HepG2 (cell line): ENCODE results near the gene HYOU1. TPM values are rescaled to one million over a fixed set of nuclear protein-coding genes. Genes with fewer than 3 reads are reported as not detected.

ENCODE experiments used
- CEBPB ChIP-seq: IDR thresholded peaks from 2 replicates; pipeline ENCODE4 v1.6.1; 2011; ENCODE audit warnings: low read depth, low read length, improper control_type of control experiment, borderline replicate concordance
- EHMT2 ChIP-seq: fragments of 200-600 bp; sonication (generic); IDR thresholded peaks from 2 replicates; pipeline ENCODE4 v1.7.0; 2017; ENCODE audit warnings: antibody characterized with exemption, low read depth, low read length, borderline replicate concordance
- JARID2 ChIP-seq: sonication (generic); formaldehyde crosslinking; IDR thresholded peaks from 2 replicates; pipeline ENCODE4 v1.8.1; 2023; ENCODE audit warnings: missing genetic modification reagents, inconsistent platforms; ENCODE audit not compliant: insufficient replicate concordance
- KLF12 ChIP-seq: sonication (generic); formaldehyde crosslinking; IDR thresholded peaks from 2 replicates; pipeline ENCODE4 v1.4.0; 2020; ENCODE audit warnings: missing genetic modification reagents, borderline replicate concordance
- NR2C2 ChIP-seq: sonication (generic); formaldehyde crosslinking; IDR thresholded peaks from 2 replicates; pipeline ENCODE4 v1.4.0; 2020; ENCODE audit warnings: missing genetic modification reagents, mild to moderate bottlenecking, moderate library complexity, borderline replicate concordance
- PHF8 ChIP-seq: sonication (generic); formaldehyde crosslinking; IDR thresholded peaks from 2 replicates; pipeline ENCODE4 v1.5.0; 2020; ENCODE audit warnings: missing genetic modification reagents
- PLRG1 ChIP-seq: fragments of 450-650 bp; conservative IDR thresholded peaks from 2 replicates; pipeline ENCODE4 v1.6.1; 2016
- RFX3 ChIP-seq: IDR thresholded peaks from 2 replicates; pipeline ENCODE4 v1.6.1; 2016; ENCODE audit warnings: missing biosample characterization, missing genetic modification reagents
- SATB2 ChIP-seq: sonication (generic); formaldehyde crosslinking; IDR thresholded peaks from 2 replicates; pipeline ENCODE4 v1.5.0; 2020; ENCODE audit warnings: missing genetic modification reagents
- TBX2 ChIP-seq: sonication (generic); formaldehyde crosslinking; IDR thresholded peaks from 2 replicates; pipeline ENCODE4 v1.5.0; 2020; ENCODE audit warnings: missing genetic modification reagents, mild to moderate bottlenecking, borderline replicate concordance
- TCF7L2 ChIP-seq: IDR thresholded peaks from 2 replicates; pipeline ENCODE4 v1.6.1; 2011; ENCODE audit warnings: mild to moderate bottlenecking, low read depth, low read length, moderate library complexity
- TOE1 ChIP-seq: sonication (generic); formaldehyde crosslinking; IDR thresholded peaks from 2 replicates; pipeline ENCODE4 v1.4.0; 2020; ENCODE audit warnings: mild to moderate bottlenecking, missing genetic modification reagents
- ZNF558 ChIP-seq: sonication (generic); formaldehyde crosslinking; IDR thresholded peaks from 2 replicates; pipeline ENCODE4 v1.9.0; 2022; ENCODE audit warnings: mild to moderate bottlenecking, missing genetic modification reagents, borderline replicate concordance
- ZNF782 ChIP-seq: sonication (generic); formaldehyde crosslinking; IDR thresholded peaks from 2 replicates; pipeline ENCODE4 v1.4.0; 2020; ENCODE audit warnings: missing genetic modification reagents, mild to moderate bottlenecking, borderline replicate concordance
- ZNF891 ChIP-seq: sonication (generic); formaldehyde crosslinking; IDR thresholded peaks from 2 replicates; pipeline ENCODE4 v1.5.0; 2020; ENCODE audit warnings: mild to moderate bottlenecking, missing genetic modification reagents
- polyA plus RNA-seq, 8 experiments: library from polyadenylated mRNA; depleted of rRNA in 3 of 8; stranded (reverse) in 7 of 8; unstranded in 1 of 8; fragments of >200 nt; fragmentation: Illumina TruSeq in 4 of 8; extraction: Trizol in 4 of 8; gene quantifications; 2 replicates each; pipeline versions ENCODE4 v1.2.1 to v1.2.3, GENCODE V29; 2011 to 2016; ENCODE audit warnings: low read depth in 4 of 8, missing spikeins in 1 of 8, mixed read lengths in 1 of 8; ENCODE audit not compliant: insufficient read depth in 1 of 8
- total RNA-seq, 5 experiments: library from RNA; depleted of rRNA; stranded (reverse); fragments of >200 nt; fragmentation: Illumina TruSeq; extraction: Trizol; gene quantifications; 2 replicates each; pipeline ENCODE4 v1.2.3, GENCODE V29; 2016; ENCODE audit warnings: low read depth in 1 of 5
- TF ChIP-seq, protein P1 (sequence below): sonication (generic); formaldehyde crosslinking; IDR thresholded peaks from 2 replicates; pipeline ENCODE4 v1.4.0; 2020; ENCODE audit warnings: missing genetic modification reagents
- TF ChIP-seq, protein P2 (sequence below): IDR thresholded peaks from 2 replicates; pipeline ENCODE4 v1.6.1; 2018; ENCODE audit warnings: missing genetic modification reagents, mild to moderate bottlenecking, missing compliant biosample characterization
- TF ChIP-seq, protein P3 (sequence below): IDR thresholded peaks from 2 replicates; pipeline ENCODE4 v1.6.1; 2016; ENCODE audit warnings: low read depth, control low read depth
- TF ChIP-seq, protein P4 (sequence below): sonication (generic); formaldehyde crosslinking; IDR thresholded peaks from 2 replicates; pipeline ENCODE4 v1.4.0; 2020; ENCODE audit warnings: mild to moderate bottlenecking, missing genetic modification reagents
- TF ChIP-seq, protein P5 (sequence below): sonication (generic); formaldehyde crosslinking; IDR thresholded peaks from 2 replicates; pipeline ENCODE4 v1.5.0; 2020; ENCODE audit warnings: mild to moderate bottlenecking, missing genetic modification reagents

Gene HYOU1
- total and polyA plus RNA-seq, 2 of the 13 experiments (the other 11 are each of a cell fraction or from before 2014, with no cell fraction given): 127 to 155 TPM

DNA sequence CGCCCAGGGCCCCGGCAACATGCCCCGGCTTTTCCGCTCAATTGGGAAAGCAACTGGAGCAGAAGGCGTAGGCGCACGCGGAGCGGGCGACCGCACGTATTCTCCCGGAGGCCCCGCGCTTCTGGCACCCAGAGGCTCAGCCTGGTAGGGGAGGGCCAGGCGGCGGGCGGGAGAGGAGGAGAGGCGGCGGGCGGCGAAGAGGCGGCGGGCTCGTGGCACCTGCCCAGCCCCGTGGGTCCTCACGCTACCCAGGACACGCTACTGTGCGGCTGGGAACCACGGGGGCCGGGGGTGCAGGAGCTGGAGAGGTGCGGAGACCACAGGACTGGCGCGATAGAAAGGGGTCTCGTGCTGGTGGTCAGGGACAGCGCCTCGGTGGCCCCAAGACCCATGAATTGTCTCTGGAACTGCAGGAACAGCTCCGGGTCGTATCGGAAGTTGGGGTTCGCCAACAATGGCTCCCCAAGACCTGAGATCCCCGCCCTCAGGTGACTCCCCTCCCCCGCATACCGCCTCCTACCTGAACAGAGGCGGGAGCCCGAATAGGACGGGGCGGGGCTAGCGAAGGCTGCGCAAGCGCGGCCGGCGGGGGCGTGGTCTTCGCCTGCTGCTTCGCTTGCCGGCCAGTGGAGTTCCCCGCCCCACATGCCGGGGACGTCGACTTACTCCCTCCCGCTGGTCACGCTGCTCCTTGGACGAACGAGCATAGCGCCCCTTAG lies 26.5 kb downstream of the HYOU1 start, which contains the start of gene SLC37A4 (continued):
- TF ChIP-seq, protein P1, sequence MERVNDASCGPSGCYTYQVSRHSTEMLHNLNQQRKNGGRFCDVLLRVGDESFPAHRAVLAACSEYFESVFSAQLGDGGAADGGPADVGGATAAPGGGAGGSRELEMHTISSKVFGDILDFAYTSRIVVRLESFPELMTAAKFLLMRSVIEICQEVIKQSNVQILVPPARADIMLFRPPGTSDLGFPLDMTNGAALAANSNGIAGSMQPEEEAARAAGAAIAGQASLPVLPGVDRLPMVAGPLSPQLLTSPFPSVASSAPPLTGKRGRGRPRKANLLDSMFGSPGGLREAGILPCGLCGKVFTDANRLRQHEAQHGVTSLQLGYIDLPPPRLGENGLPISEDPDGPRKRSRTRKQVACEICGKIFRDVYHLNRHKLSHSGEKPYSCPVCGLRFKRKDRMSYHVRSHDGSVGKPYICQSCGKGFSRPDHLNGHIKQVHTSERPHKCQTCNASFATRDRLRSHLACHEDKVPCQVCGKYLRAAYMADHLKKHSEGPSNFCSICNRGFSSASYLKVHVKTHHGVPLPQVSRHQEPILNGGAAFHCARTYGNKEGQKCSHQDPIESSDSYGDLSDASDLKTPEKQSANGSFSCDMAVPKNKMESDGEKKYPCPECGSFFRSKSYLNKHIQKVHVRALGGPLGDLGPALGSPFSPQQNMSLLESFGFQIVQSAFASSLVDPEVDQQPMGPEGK (CRISPR knock-in tag): peak; percentile 73
- no peak for TF ChIP-seq PLRG1
- TF ChIP-seq RFX3 (CRISPR knock-in tag): no peak
- TF ChIP-seq EHMT2: no peak
- TF ChIP-seq ZNF782 (CRISPR knock-in tag): 0 out of 2 replicates have a peak, but pooled peaks have one; percentile 48
- 0 out of 2 replicates have a peak, but pooled peaks have one; percentile 76 for TF ChIP-seq KLF12 (CRISPR knock-in tag)
- TF ChIP-seq ZNF891 (CRISPR knock-in tag): no peak
- peak; percentile 62; the same call in 1 of the 2 replicates for TF ChIP-seq SATB2 (CRISPR knock-in tag)
- TF ChIP-seq, protein P2, sequence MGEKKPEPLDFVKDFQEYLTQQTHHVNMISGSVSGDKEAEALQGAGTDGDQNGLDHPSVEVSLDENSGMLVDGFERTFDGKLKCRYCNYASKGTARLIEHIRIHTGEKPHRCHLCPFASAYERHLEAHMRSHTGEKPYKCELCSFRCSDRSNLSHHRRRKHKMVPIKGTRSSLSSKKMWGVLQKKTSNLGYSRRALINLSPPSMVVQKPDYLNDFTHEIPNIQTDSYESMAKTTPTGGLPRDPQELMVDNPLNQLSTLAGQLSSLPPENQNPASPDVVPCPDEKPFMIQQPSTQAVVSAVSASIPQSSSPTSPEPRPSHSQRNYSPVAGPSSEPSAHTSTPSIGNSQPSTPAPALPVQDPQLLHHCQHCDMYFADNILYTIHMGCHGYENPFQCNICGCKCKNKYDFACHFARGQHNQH (CRISPR knock-in tag): peak; percentile 81; the same call in 1 of the 2 replicates
- TF ChIP-seq, protein P3, sequence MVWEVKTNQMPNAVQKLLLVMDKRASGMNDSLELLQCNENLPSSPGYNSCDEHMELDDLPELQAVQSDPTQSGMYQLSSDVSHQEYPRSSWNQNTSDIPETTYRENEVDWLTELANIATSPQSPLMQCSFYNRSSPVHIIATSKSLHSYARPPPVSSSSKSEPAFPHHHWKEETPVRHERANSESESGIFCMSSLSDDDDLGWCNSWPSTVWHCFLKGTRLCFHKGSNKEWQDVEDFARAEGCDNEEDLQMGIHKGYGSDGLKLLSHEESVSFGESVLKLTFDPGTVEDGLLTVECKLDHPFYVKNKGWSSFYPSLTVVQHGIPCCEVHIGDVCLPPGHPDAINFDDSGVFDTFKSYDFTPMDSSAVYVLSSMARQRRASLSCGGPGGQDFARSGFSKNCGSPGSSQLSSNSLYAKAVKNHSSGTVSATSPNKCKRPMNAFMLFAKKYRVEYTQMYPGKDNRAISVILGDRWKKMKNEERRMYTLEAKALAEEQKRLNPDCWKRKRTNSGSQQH (CRISPR knock-in tag): no peak; the same call in 1 of the 2 replicates
- peak; percentile 38; the same call in 1 of the 2 replicates for TF ChIP-seq PHF8 (CRISPR knock-in tag)
- TF ChIP-seq, protein P4, sequence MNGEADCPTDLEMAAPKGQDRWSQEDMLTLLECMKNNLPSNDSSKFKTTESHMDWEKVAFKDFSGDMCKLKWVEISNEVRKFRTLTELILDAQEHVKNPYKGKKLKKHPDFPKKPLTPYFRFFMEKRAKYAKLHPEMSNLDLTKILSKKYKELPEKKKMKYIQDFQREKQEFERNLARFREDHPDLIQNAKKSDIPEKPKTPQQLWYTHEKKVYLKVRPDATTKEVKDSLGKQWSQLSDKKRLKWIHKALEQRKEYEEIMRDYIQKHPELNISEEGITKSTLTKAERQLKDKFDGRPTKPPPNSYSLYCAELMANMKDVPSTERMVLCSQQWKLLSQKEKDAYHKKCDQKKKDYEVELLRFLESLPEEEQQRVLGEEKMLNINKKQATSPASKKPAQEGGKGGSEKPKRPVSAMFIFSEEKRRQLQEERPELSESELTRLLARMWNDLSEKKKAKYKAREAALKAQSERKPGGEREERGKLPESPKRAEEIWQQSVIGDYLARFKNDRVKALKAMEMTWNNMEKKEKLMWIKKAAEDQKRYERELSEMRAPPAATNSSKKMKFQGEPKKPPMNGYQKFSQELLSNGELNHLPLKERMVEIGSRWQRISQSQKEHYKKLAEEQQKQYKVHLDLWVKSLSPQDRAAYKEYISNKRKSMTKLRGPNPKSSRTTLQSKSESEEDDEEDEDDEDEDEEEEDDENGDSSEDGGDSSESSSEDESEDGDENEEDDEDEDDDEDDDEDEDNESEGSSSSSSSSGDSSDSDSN (CRISPR knock-in tag): peak; percentile 77
- no peak for TF ChIP-seq TCF7L2
- peak; percentile 88; the same call in 1 of the 2 replicates for TF ChIP-seq TBX2 (CRISPR knock-in tag)
- no peak for TF ChIP-seq TOE1 (CRISPR knock-in tag)
- TF ChIP-seq NR2C2 (CRISPR knock-in tag): peak; percentile 78; the same call in 1 of the 2 replicates
- TF ChIP-seq JARID2 (CRISPR knock-in tag): no peak
- TF ChIP-seq, protein P5, sequence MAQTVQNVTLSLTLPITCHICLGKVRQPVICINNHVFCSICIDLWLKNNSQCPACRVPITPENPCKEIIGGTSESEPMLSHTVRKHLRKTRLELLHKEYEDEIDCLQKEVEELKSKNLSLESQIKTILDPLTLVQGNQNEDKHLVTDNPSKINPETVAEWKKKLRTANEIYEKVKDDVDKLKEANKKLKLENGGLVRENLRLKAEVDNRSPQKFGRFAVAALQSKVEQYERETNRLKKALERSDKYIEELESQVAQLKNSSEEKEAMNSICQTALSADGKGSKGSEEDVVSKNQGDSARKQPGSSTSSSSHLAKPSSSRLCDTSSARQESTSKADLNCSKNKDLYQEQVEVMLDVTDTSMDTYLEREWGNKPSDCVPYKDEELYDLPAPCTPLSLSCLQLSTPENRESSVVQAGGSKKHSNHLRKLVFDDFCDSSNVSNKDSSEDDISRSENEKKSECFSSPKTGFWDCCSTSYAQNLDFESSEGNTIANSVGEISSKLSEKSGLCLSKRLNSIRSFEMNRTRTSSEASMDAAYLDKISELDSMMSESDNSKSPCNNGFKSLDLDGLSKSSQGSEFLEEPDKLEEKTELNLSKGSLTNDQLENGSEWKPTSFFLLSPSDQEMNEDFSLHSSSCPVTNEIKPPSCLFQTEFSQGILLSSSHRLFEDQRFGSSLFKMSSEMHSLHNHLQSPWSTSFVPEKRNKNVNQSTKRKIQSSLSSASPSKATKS (CRISPR knock-in tag): no peak
- no peak for TF ChIP-seq CEBPB
- no peak for TF ChIP-seq ZNF558 (CRISPR knock-in tag)
